ENCODE results near the gene WRAP73. TPM values are rescaled to one million over a fixed set of nuclear protein-coding genes. Genes with fewer than 3 reads are reported as not detected.

Gene WRAP73
- total and polyA plus RNA-seq, 9 of the 15 experiments (the other 6 are each of a cell fraction or from before 2014, with no cell fraction given): 4.3 to 51.8 (median 30.1) TPM

DNA sequence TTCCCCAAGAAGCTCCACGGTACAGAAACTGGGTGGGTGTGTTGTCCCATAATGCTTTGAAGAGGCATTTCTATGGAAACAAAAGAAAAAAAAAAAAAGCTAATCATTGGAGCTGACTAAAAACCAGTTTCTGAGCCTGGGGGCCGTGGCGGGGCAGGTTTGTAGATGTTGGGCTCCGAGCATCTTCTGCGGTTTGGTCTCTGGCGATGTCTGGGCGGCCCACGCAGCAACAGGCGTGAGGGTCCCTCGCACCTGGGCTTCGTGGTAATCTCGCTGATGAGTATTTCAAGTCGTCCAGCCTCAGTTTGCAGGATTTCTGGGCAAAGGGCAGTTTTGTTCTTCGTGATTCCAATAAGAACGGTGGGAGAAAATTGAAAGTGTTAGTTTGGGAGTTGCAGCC lies 9.2 kb upstream of the WRAP73 start (continued):
- TF ChIP-seq GABPB1 (CRISPR knock-in tag; IDR thresholded peaks at IDR 0.05) (no peak), ARID3A (IDR thresholded peaks at IDR 0.05; ENCODE audit: borderline replicate concordance, low read depth, low read length) (no peak), RBM39 (optimal IDR thresholded peaks at IDR 0.05; ENCODE audit: low read depth, low read length) (no peak), PURB (CRISPR knock-in tag; IDR thresholded peaks at IDR 0.05; ENCODE audit: low read depth) (no peak), RFX7 (CRISPR knock-in tag; IDR thresholded peaks at IDR 0.05) (no peak)

DNA sequence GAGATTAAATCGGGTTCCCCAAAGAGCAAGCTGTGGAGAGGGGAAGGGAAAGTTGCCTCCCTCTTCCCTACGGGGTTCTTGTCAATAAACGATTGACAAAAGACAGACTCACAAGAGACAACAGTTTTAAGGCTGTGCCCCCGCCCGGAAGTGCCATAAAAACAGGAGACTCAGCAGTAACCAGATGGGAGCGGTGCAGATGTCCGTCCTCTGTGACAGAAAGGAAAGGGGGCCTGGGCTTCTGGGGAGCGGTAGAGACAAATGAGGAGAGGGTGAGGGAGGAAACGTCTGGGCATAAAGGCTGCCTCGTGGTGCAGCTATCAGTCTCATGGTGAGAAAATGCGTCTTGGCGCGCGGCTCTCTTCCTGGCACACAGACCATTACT lies 8.3 kb upstream of the WRAP73 start:
- POLR2A ChIA-PET: interaction anchor here (0.6 kb wide), 1 partner anchor 188 kb away, joined by 3 read pairs; no protein-coding TSS in a partner anchor
- no peaks in the 10 kb centered on the region for H3K79me2 ChIP-seq (ENCODE audit: control insufficient read depth, insufficient read depth, low read length)
- ATAC-seq: no peak
- FAIRE-seq: no peak
- H3K4me3 ChIP-seq: no peak overlapping the region
- no peak overlapping the region for H3K9ac ChIP-seq (ENCODE audit: insufficient read depth in 1 of 2, low read depth in 2 of 2, low read length in 2 of 2)
- in situ Hi-C loops (cut with MboI) (no loop called here), intact Hi-C loops (cut with micrococcal nuclease) (no loop called here)
- no peaks in the 10 kb centered on the region for H3K36me3 ChIP-seq (ENCODE audit: control insufficient read depth, insufficient read depth, low read length)
- H2AFZ ChIP-seq (ENCODE audit: low read depth, low read length): no peak overlapping the region
- H3K4me2 ChIP-seq (ENCODE audit: insufficient read depth, low read length): no peak overlapping the region
- H3K4me1 ChIP-seq (replicated peaks in 1 of 2; ENCODE audit: control insufficient read depth in 2 of 2, insufficient read depth in 2 of 2, low read length in 2 of 2): peaks cover 3 to 6% of the 10 kb centered on the region in 2 experiments; a peak in 4 of 5 replicates
- no peak overlapping the region for H3K27ac ChIP-seq (ENCODE audit: extremely low read depth, low read depth, low read length)
- no peak for DNase-seq (ENCODE audit: extremely low read depth in 1 of 4, low spot score in 3 of 4)
- H4K20me1 ChIP-seq (replicated peaks; ENCODE audit: control insufficient read depth, insufficient read depth, low read length): peaks cover 3% of the 10 kb centered on the region
- no peaks in the 10 kb centered on the region for H3K9me1 ChIP-seq (ENCODE audit: control insufficient read depth, insufficient read depth, low read length)
- no peaks in the 10 kb centered on the region for H3K9me3 ChIP-seq (replicated peaks; ENCODE audit: control insufficient read depth, insufficient read depth, low read depth, low read length)
- H3K27me3 ChIP-seq (ENCODE audit: control insufficient read depth in 2 of 2, insufficient read depth in 2 of 2, low read length in 2 of 2): peaks cover 52 to 67% of the 10 kb centered on the region in 2 experiments
- CTCF ChIA-PET (ENCODE audit: low intra/inter-chr PET ratio): no interaction called here
- no TSS peak for BruUV-seq (replicated peaks)
- WGBS (ENCODE audit: insufficient coverage, low coverage, missing lambda C conversion rate): 27% methylated on average over 14 of the region's 14 CpGs
- TF ChIP-seq ZSCAN32 (CRISPR knock-in tag; IDR thresholded peaks at IDR 0.05): no peak
- TF ChIP-seq ZNF318 (IDR thresholded peaks at IDR 0.05; ENCODE audit: borderline replicate concordance in 1 of 2, low read depth in 1 of 2): no peak
- TF ChIP-seq FOXM1 (IDR thresholded peaks at IDR 0.05; ENCODE audit: low read depth): no peak
- TF ChIP-seq FOXM1 (CRISPR knock-in tag; IDR thresholded peaks at IDR 0.05; ENCODE audit: low read depth): no peak
- no peak for TF ChIP-seq HIVEP1 (CRISPR knock-in tag; IDR thresholded peaks at IDR 0.05)
- no peak for TF ChIP-seq SMARCE1 (IDR thresholded peaks at IDR 0.05)
- TF ChIP-seq BMI1 (IDR thresholded peaks at IDR 0.05; ENCODE audit: low read length): no peak
